ENCODE data around the gene TYSND1. TPM values are rescaled to one million over a fixed set of nuclear protein-coding genes. Genes with fewer than 3 reads are reported as not detected.
"Not testable (repeated sequence)": the region's sequence is repeated elsewhere in the genome, so short reads cannot be mapped to it uniquely, and the experiment has no call there.

The TYSND1 gene
- total and polyA plus RNA-seq, 3 experiments from 2014 or later: 14.7 to 21.1 (median 16.3) TPM

- H3K27ac ChIP-seq (ENCODE audit: low read depth, low read length); H3K27me3 Mint-ChIP-seq; H3K9me3 ChIP-seq (ENCODE audit: low read length); DNase-seq; H3K4me3 ChIP-seq (ENCODE audit: low read length); H3K4me1 Mint-ChIP-seq; H3K9me3 Mint-ChIP-seq; H3K36me3 ChIP-seq (ENCODE audit: insufficient read depth, low read length); H3K4me1 ChIP-seq (ENCODE audit: insufficient read depth, low read length); H3K4me3 Mint-ChIP-seq; POLR2A ChIA-PET; H3K27me3 ChIP-seq (ENCODE audit: insufficient read depth, low read length, poor library complexity, severe bottlenecking); H3K27ac Mint-ChIP-seq: not testable (repeated sequence)
- CTCF ChIA-PET: interaction anchor here (1.2 to 6.4 kb wide), 4 partner anchors 10 to 27 kb away, joined by 3 to 30 read pairs (median 4); partner anchors contain the start of genes AIFM2 and TYSND1
- peaks cover 3 to 31% (median 7%) of the 10 kb centered on the region in 3 donors for H3K36me3 Mint-ChIP-seq
Observed at GRCh38 chr10:70123166-70123565, 23.3 kb downstream of the TYSND1 start.

- H3K4me1 ChIP-seq (ENCODE audit: insufficient read depth, low read length): no peaks in the 10 kb centered on the region
- CTCF ChIA-PET: interaction anchor here (1.2 to 6.4 kb wide), 4 partner anchors 11 to 27 kb away, joined by 3 to 30 read pairs (median 4); partner anchors contain the start of genes AIFM2 and TYSND1
- Mint-ChIP-seq H3K4me1 (no peaks in the 10 kb centered on the region), H3K4me3 (no peak overlapping the region), H3K27ac (no peak overlapping the region), H3K36me3 (peaks cover 3 to 35% (median 4%) of the 10 kb centered on the region in 3 donors), H3K9me3 (no peaks in the 10 kb centered on the region), H3K27me3 (no peaks in the 10 kb centered on the region)
- DNase-seq: no peak
- H3K36me3 ChIP-seq (ENCODE audit: insufficient read depth, low read length): no peaks in the 10 kb centered on the region
- POLR2A ChIA-PET: no interaction called here
- no peaks in the 10 kb centered on the region for H3K9me3 ChIP-seq (ENCODE audit: low read length)
- no peaks in the 10 kb centered on the region for H3K27me3 ChIP-seq (ENCODE audit: insufficient read depth, low read length, poor library complexity, severe bottlenecking)
- H3K27ac ChIP-seq (ENCODE audit: low read depth, low read length): no peak overlapping the region
- H3K4me3 ChIP-seq (ENCODE audit: low read length): no peak overlapping the region
Observed at GRCh38 chr10:70122742-70123141, 23.8 kb downstream of the TYSND1 start.

- Mint-ChIP-seq H3K9me3 (no peaks in the 10 kb centered on the region), H3K36me3 (peaks cover 3 to 38% (median 4%) of the 10 kb centered on the region in 3 donors), H3K27ac (peak overlapping the region in 1 of 8 donors; percentile 38), H3K4me1 (peaks cover 0 to 3% (median under 1%) of the 10 kb centered on the region in 3 donors), H3K27me3 (no peaks in the 10 kb centered on the region), H3K4me3 (no peak overlapping the region)
- no peaks in the 10 kb centered on the region for H3K27me3 ChIP-seq (ENCODE audit: insufficient read depth, low read length, poor library complexity, severe bottlenecking)
- POLR2A ChIA-PET: no interaction called here
- peaks cover 2% of the 10 kb centered on the region for H3K4me1 ChIP-seq (ENCODE audit: insufficient read depth, low read length)
- no peaks in the 10 kb centered on the region for H3K9me3 ChIP-seq (ENCODE audit: low read length)
- no peaks in the 10 kb centered on the region for H3K36me3 ChIP-seq (ENCODE audit: insufficient read depth, low read length)
- H3K4me3 ChIP-seq (ENCODE audit: low read length): no peak overlapping the region
- CTCF ChIA-PET: interaction anchor here (1.4 to 6.4 kb wide), 2 partner anchors 24 to 28 kb away, joined by 3 to 30 read pairs; partner anchors contain the start of gene TYSND1
- DNase-seq: no peak
- no peak overlapping the region for H3K27ac ChIP-seq (ENCODE audit: low read depth, low read length)
Observed at GRCh38 chr10:70121281-70121949, 25.1 kb downstream of the TYSND1 start.

- POLR2A ChIA-PET: no interaction called here
- Mint-ChIP-seq H3K4me3 (no peak overlapping the region), H3K9me3 (no peaks in the 10 kb centered on the region), H3K27me3 (no peaks in the 10 kb centered on the region), H3K36me3 (peaks cover 3 to 42% (median 7%) of the 10 kb centered on the region in 3 donors), H3K27ac (peak overlapping the region in 1 of 8 donors; percentile 54), H3K4me1 (peaks cover 5 to 9% (median 6%) of the 10 kb centered on the region in 3 donors)
- Histone ChIP-seq H3K27ac (ENCODE audit: low read depth, low read length) (no peak overlapping the region), H3K4me3 (ENCODE audit: low read length) (no peak overlapping the region), H3K9me3 (ENCODE audit: low read length) (no peaks in the 10 kb centered on the region), H3K27me3 (ENCODE audit: insufficient read depth, low read length, poor library complexity, severe bottlenecking) (no peaks in the 10 kb centered on the region), H3K4me1 (ENCODE audit: insufficient read depth, low read length) (peaks cover 7% of the 10 kb centered on the region), H3K36me3 (ENCODE audit: insufficient read depth, low read length) (no peaks in the 10 kb centered on the region)
- peak in 1 of 5 donors; percentile 26 for DNase-seq
- CTCF ChIA-PET: interaction anchor here (1.3 to 6.4 kb wide), 3 partner anchors 17 to 79 kb away, joined by 3 to 30 read pairs (median 7); partner anchors contain the start of gene TYSND1
Observed at GRCh38 chr10:70120417-70120816, 26.1 kb downstream of the TYSND1 start.

- CTCF ChIA-PET: interaction anchor here (1.3 to 6.4 kb wide), 4 partner anchors 16 to 80 kb away, joined by 3 to 33 read pairs (median 18); partner anchors contain the start of gene TYSND1
- POLR2A ChIA-PET: no interaction called here
- Mint-ChIP-seq H3K36me3 (peaks cover 3 to 49% (median 7%) of the 10 kb centered on the region in 3 donors), H3K4me3 (no peak overlapping the region), H3K27ac (no peak overlapping the region), H3K9me3 (no peaks in the 10 kb centered on the region), H3K4me1 (peaks cover 5 to 9% (median 6%) of the 10 kb centered on the region in 3 donors), H3K27me3 (no peaks in the 10 kb centered on the region)
- no peak overlapping the region for H3K27ac ChIP-seq (ENCODE audit: low read depth, low read length)
- H3K4me1 ChIP-seq (ENCODE audit: insufficient read depth, low read length): peaks cover 7% of the 10 kb centered on the region
- no peaks in the 10 kb centered on the region for H3K9me3 ChIP-seq (ENCODE audit: low read length)
- no peaks in the 10 kb centered on the region for H3K36me3 ChIP-seq (ENCODE audit: insufficient read depth, low read length)
- no peaks in the 10 kb centered on the region for H3K27me3 ChIP-seq (ENCODE audit: insufficient read depth, low read length, poor library complexity, severe bottlenecking)
- H3K4me3 ChIP-seq (ENCODE audit: low read length): no peak overlapping the region
- peak in 1 of 5 donors; percentile 26 for DNase-seq
Observed at GRCh38 chr10:70119623-70120022, 26.9 kb downstream of the TYSND1 start.

- H3K4me3 ChIP-seq (ENCODE audit: low read length): no peak overlapping the region
- no peaks in the 10 kb centered on the region for H3K27me3 ChIP-seq (ENCODE audit: insufficient read depth, low read length, poor library complexity, severe bottlenecking)
- CTCF ChIA-PET: interaction anchor here (2.0 to 6.4 kb wide), 5 partner anchors 13 to 80 kb away, joined by 7 to 51 read pairs (median 33); partner anchors contain the start of gene TYSND1
- peaks cover 7% of the 10 kb centered on the region for H3K4me1 ChIP-seq (ENCODE audit: insufficient read depth, low read length)
- DNase-seq: peak in 1 of 5 donors; percentile 16
- POLR2A ChIA-PET: no interaction called here
- no peaks in the 10 kb centered on the region for H3K9me3 ChIP-seq (ENCODE audit: low read length)
- no peak overlapping the region for H3K27ac ChIP-seq (ENCODE audit: low read depth, low read length)
- Mint-ChIP-seq H3K27ac (peak overlapping the region in 1 of 8 donors; percentile 54), H3K9me3 (no peaks in the 10 kb centered on the region), H3K36me3 (peaks cover 3 to 52% (median 7%) of the 10 kb centered on the region in 3 donors), H3K4me3 (no peak overlapping the region), H3K27me3 (no peaks in the 10 kb centered on the region), H3K4me1 (peaks cover 5 to 9% (median 6%) of the 10 kb centered on the region in 3 donors)
- no peaks in the 10 kb centered on the region for H3K36me3 ChIP-seq (ENCODE audit: insufficient read depth, low read length)
Observed at GRCh38 chr10:70119197-70119596, 27.3 kb downstream of the TYSND1 start.

GRCh38 chr10:70118196-70118595 is 28.3 kb downstream of the TYSND1 start:
- CTCF ChIA-PET: interaction anchor here (1.3 to 6.4 kb wide), 6 partner anchors 9 to 27 kb away, joined by 3 to 51 read pairs (median 32); partner anchors contain the start of gene TYSND1
- H3K4me1 ChIP-seq (ENCODE audit: insufficient read depth, low read length): peaks cover 7% of the 10 kb centered on the region
- POLR2A ChIA-PET: no interaction called here
- H3K4me3 ChIP-seq (ENCODE audit: low read length): no peak overlapping the region
- Mint-ChIP-seq H3K36me3 (peaks cover 3 to 60% (median 7%) of the 10 kb centered on the region in 3 donors), H3K4me3 (no peak overlapping the region), H3K4me1 (peaks cover 5 to 9% (median 6%) of the 10 kb centered on the region in 3 donors), H3K27ac (no peak overlapping the region), H3K27me3 (no peaks in the 10 kb centered on the region), H3K9me3 (no peaks in the 10 kb centered on the region)
- no peak for DNase-seq
- H3K36me3 ChIP-seq (ENCODE audit: insufficient read depth, low read length): no peaks in the 10 kb centered on the region
- H3K27me3 ChIP-seq (ENCODE audit: insufficient read depth, low read length, poor library complexity, severe bottlenecking): no peaks in the 10 kb centered on the region
- H3K9me3 ChIP-seq (ENCODE audit: low read length): no peaks in the 10 kb centered on the region
- no peak overlapping the region for H3K27ac ChIP-seq (ENCODE audit: low read depth, low read length)

- H3K27me3 ChIP-seq (ENCODE audit: insufficient read depth, low read length, poor library complexity, severe bottlenecking): no peaks in the 10 kb centered on the region
- peak overlapping the region in 1 of 8 donors; percentile 4 for H3K27ac Mint-ChIP-seq
- DNase-seq: no peak
- peaks cover 7% of the 10 kb centered on the region for H3K4me1 ChIP-seq (ENCODE audit: insufficient read depth, low read length)
- peaks cover 3 to 65% (median 7%) of the 10 kb centered on the region in 3 donors for H3K36me3 Mint-ChIP-seq
- POLR2A ChIA-PET: no interaction called here
- no peaks in the 10 kb centered on the region for H3K27me3 Mint-ChIP-seq
- no peaks in the 10 kb centered on the region for H3K9me3 Mint-ChIP-seq
- H3K27ac ChIP-seq (ENCODE audit: low read depth, low read length): no peak overlapping the region
- peaks cover 5 to 9% (median 6%) of the 10 kb centered on the region in 3 donors for H3K4me1 Mint-ChIP-seq
- H3K36me3 ChIP-seq (ENCODE audit: insufficient read depth, low read length): peaks cover 4% of the 10 kb centered on the region
- CTCF ChIA-PET: interaction anchor here (0.8 to 6.4 kb wide), 12 partner anchors 9 to 160 kb away, joined by 3 to 51 read pairs (median 6); partner anchors contain the start of genes PPA1 and TYSND1
- H3K4me3 Mint-ChIP-seq: no peak overlapping the region
- H3K4me3 ChIP-seq (ENCODE audit: low read length): no peak overlapping the region
- H3K9me3 ChIP-seq (ENCODE audit: low read length): no peaks in the 10 kb centered on the region
Observed at GRCh38 chr10:70117646-70118045, 28.9 kb downstream of the TYSND1 start.
